Right ventricle myocardium inferior (tissue), 1 donor: ENCODE results near the gene NT5DC4. TPM values are rescaled to one million over a fixed set of nuclear protein-coding genes. Genes with fewer than 3 reads are reported as not detected.

Source experiments
- ATAC-seq: fragments of 200-7000 bp; cut with Tn5 transposase; one replicate; pipeline ENCODE4 v1.9.1; 2020; ENCODE audit warnings: mild to moderate bottlenecking, moderate library complexity
- DNase-seq: peaks from one replicate; pipeline ENCODE4 v3.0.0; 2021; ENCODE audit errors: missing footprints
- intact Hi-C: fragments of 100-400 bp; cut with DNase I; formaldehyde crosslinking; loops from one replicate; pipeline ENCODE4 v1.11.0; 2022
- long read RNA-seq: library from polyadenylated mRNA; unstranded; transcript quantifications from one replicate; pipeline ENCODE4 v2.0.0, GENCODE V29; 2021
- total RNA-seq: library from RNA; stranded (reverse); fragmentation: NEBNext Ultra II Directional; extraction: Animal tissue kit (Norgen Biotek cat#: 25700); gene quantifications from one replicate; pipeline ENCODE4 v1.2.1, GENCODE V29; 2021
- donor health status: DM: no; HTN: yes; CAD: no; lungs with severe emphysema.

NT5DC4 gene
- not detected for total RNA-seq
- long read RNA-seq: 0 reads

- ATAC-seq (no peak), DNase-seq (no peak)
- intact Hi-C loops: no loop called here
Observed at GRCh38 chr2:112720785-112721184, at the start of gene NT5DC4. NT5DC4 (plus strand) TSS chr2:112721020; CDS start chr2:112721080, 60 bp downstream.

- intact Hi-C loops: no loop called here
- ATAC-seq: no peak
- DNase-seq: no peak
Observed at GRCh38 chr2:112671801-112672200, 49.0 kb upstream of the NT5DC4 start.

- DNase-seq: no peak
- intact Hi-C loops: no loop called here
Observed at GRCh38 chr2:112673008-112673407, 47.8 kb upstream of the NT5DC4 start.

GRCh38 chr2:112674229-112674628 is 46.6 kb upstream of the NT5DC4 start:
- ATAC-seq (peak; percentile 85), DNase-seq (peak; percentile 89)
- intact Hi-C loops: no loop called here

More at GRCh38 chr2:112673008-112673407, 47.8 kb upstream of the NT5DC4 start:
- no peak for ATAC-seq

GRCh38 chr2:112679484-112679883 is 41.3 kb upstream of the NT5DC4 start:
- intact Hi-C loops: no loop called here
- ATAC-seq: no peak
- no peak for DNase-seq

- ATAC-seq (no peak), DNase-seq (no peak)
- intact Hi-C loops: no loop called here
Observed at GRCh38 chr2:112680666-112681101, 40.1 kb upstream of the NT5DC4 start.

GRCh38 chr2:112682101-112682500 is 38.7 kb upstream of the NT5DC4 start:
- no peak for DNase-seq
- intact Hi-C loops: no loop called here
- ATAC-seq: no peak

- DNase-seq (no peak), ATAC-seq (no peak)
- intact Hi-C loops: no loop called here
Observed at GRCh38 chr2:112683550-112684414, 37.0 kb upstream of the NT5DC4 start.

- no peak for ATAC-seq
- intact Hi-C loops: no loop called here
- DNase-seq: no peak
Observed at GRCh38 chr2:112684415-112684775, 36.4 kb upstream of the NT5DC4 start.

GRCh38 chr2:112685271-112685884 is 35.4 kb upstream of the NT5DC4 start:
- DNase-seq: no peak
- ATAC-seq: no peak
- intact Hi-C loops: no loop called here

GRCh38 chr2:112686348-112687217 is 34.2 kb upstream of the NT5DC4 start:
- ATAC-seq: no peak
- no peak for DNase-seq
- intact Hi-C loops: no loop called here

- DNase-seq (no peak), ATAC-seq (no peak)
- intact Hi-C loops: no loop called here
Observed at GRCh38 chr2:112687522-112687921, 33.3 kb upstream of the NT5DC4 start.

- ATAC-seq (no peak), DNase-seq (no peak)
- intact Hi-C loops: no loop called here
Observed at GRCh38 chr2:112688086-112688880, 32.5 kb upstream of the NT5DC4 start.

GRCh38 chr2:112690853-112691401 is 29.9 kb upstream of the NT5DC4 start:
- intact Hi-C loops: loop anchor here (1.0 kb wide), 1 partner anchor 65 kb away; no protein-coding TSS in a partner anchor
- ATAC-seq: peak; percentile 66
- peak; percentile 80 for DNase-seq

GRCh38 chr2:112691881-112692281 is 28.9 kb upstream of the NT5DC4 start:
- DNase-seq: no peak
- intact Hi-C loops: loop anchor here (1.0 kb wide), 1 partner anchor 66 kb away; no protein-coding TSS in a partner anchor
- ATAC-seq: no peak

GRCh38 chr2:112692495-112692911 is 28.3 kb upstream of the NT5DC4 start:
- intact Hi-C loops: no loop called here
- peak; percentile 58 for ATAC-seq

GRCh38 chr2:112692918-112693317 is 27.9 kb upstream of the NT5DC4 start:
- intact Hi-C loops: no loop called here
- DNase-seq (no peak), ATAC-seq (no peak)

More at GRCh38 chr2:112692495-112692911, 28.3 kb upstream of the NT5DC4 start:
- no peak for DNase-seq

GRCh38 chr2:112693596-112693995 is 27.2 kb upstream of the NT5DC4 start:
- ATAC-seq (no peak), DNase-seq (no peak)
- intact Hi-C loops: no loop called here
